RWPE2 (cell line): Measurements from ENCODE around the gene TRAF6.

Experiments
- ATAC-seq: fragments of 200-7000 bp; cut with Tn5 transposase; 3 replicates; pipeline ENCODE4 v1.9.1; 2021; ENCODE audit warnings: low read depth
- DNase-seq: peaks from one replicate; pipeline ENCODE4 v3.0.0-alpha.2; 2020; ENCODE audit warnings: low spot score
- H3K27ac ChIP-seq: fragments of 450-650 bp; 2 replicates; pipeline ENCODE4 v1.5.1; 2017; ENCODE audit warnings: mild to moderate bottlenecking; ENCODE audit not compliant: poor library complexity, severe bottlenecking
- H3K27me3 ChIP-seq: fragments of 250-450 bp; sonication (Bioruptor Pico); 2 replicates; pipeline ENCODE4 v1.5.1; 2021; ENCODE audit warnings: mild to moderate bottlenecking, moderate library complexity; ENCODE audit not compliant: insufficient read depth, poor library complexity, severe bottlenecking
- H3K36me3 ChIP-seq: fragments of 250-450 bp; sonication (Bioruptor Pico); 2 replicates; pipeline ENCODE4 v1.5.1; 2020; ENCODE audit warnings: low read depth, mild to moderate bottlenecking, moderate library complexity
- H3K4me1 ChIP-seq: fragments of 250-450 bp; sonication (Bioruptor Pico); 2 replicates; pipeline ENCODE4 v1.5.1; 2021; ENCODE audit warnings: mild to moderate bottlenecking, moderate library complexity; ENCODE audit not compliant: insufficient read depth, poor library complexity, severe bottlenecking
- H3K4me3 ChIP-seq: fragments of 250-450 bp; sonication (Bioruptor Pico); 2 replicates; pipeline ENCODE4 v1.5.1; 2021; ENCODE audit warnings: mild to moderate bottlenecking, moderate library complexity; ENCODE audit not compliant: severe bottlenecking
- H3K9me3 ChIP-seq: fragments of 250-450 bp; sonication (Bioruptor Pico); 2 replicates; pipeline ENCODE4 v1.5.1; 2021; ENCODE audit warnings: mild to moderate bottlenecking, moderate library complexity; ENCODE audit not compliant: severe bottlenecking
- CTCF ChIP-seq: fragments of 450-650 bp; IDR thresholded peaks from one replicate; pipeline ENCODE4 v1.5.1; 2017; ENCODE audit warnings: mild to moderate bottlenecking, moderate library complexity; ENCODE audit not compliant: poor library complexity, severe bottlenecking

TRAF6 gene

GRCh38 chr11:36475192-36475591, 34.9 kb downstream of the TRAF6 start:
- Histone ChIP-seq H3K36me3 (no peaks in the 10 kb centered on the region), H3K27me3 (no peaks in the 10 kb centered on the region), H3K4me1 (no peaks in the 10 kb centered on the region), H3K9me3 (no peaks in the 10 kb centered on the region), H3K4me3 (no peak overlapping the region), H3K27ac (no peak overlapping the region)
- no peak for TF ChIP-seq CTCF
- no peak for DNase-seq
- no peak for ATAC-seq

- no peak for DNase-seq
- H3K4me3 ChIP-seq: no peak overlapping the region
- TF ChIP-seq CTCF: no peak
- H3K27me3 ChIP-seq: no peaks in the 10 kb centered on the region
- no peaks in the 10 kb centered on the region for H3K9me3 ChIP-seq
- ATAC-seq: 0 out of 3 replicates have a peak, but pooled peaks have one; percentile 26
- no peaks in the 10 kb centered on the region for H3K4me1 ChIP-seq
- H3K27ac ChIP-seq: no peak overlapping the region
- H3K36me3 ChIP-seq: no peaks in the 10 kb centered on the region
These were observed 38.5 kb downstream of the TRAF6 start for GRCh38 chr11:36471577-36471976.

- Histone ChIP-seq H3K4me1 (no peaks in the 10 kb centered on the region), H3K27ac (no peak overlapping the region), H3K9me3 (no peaks in the 10 kb centered on the region), H3K36me3 (no peaks in the 10 kb centered on the region), H3K27me3 (no peaks in the 10 kb centered on the region), H3K4me3 (no peak overlapping the region)
- no peak for TF ChIP-seq CTCF
- DNase-seq: no peak
- ATAC-seq: no peak; the same call in 2 of the 3 replicates
These were observed 39.9 kb downstream of the TRAF6 start for GRCh38 chr11:36469881-36470802.

- H3K4me1 ChIP-seq: no peaks in the 10 kb centered on the region
- no peak for ATAC-seq
- TF ChIP-seq CTCF: peak; percentile 17
These were observed 41.0 kb downstream of the TRAF6 start for GRCh38 chr11:36469063-36469462.

GRCh38 chr11:36467916-36468315, 42.2 kb downstream of the TRAF6 start:
- no peak for DNase-seq
- no peaks in the 10 kb centered on the region for H3K36me3 ChIP-seq

More at GRCh38 chr11:36469063-36469462, 41.0 kb downstream of the TRAF6 start:
- H3K27ac ChIP-seq: no peak overlapping the region
- DNase-seq: no peak
- no peaks in the 10 kb centered on the region for H3K27me3 ChIP-seq
- H3K9me3 ChIP-seq: no peaks in the 10 kb centered on the region
- H3K36me3 ChIP-seq: no peaks in the 10 kb centered on the region
- H3K4me3 ChIP-seq: no peak overlapping the region

More at GRCh38 chr11:36467916-36468315, 42.2 kb downstream of the TRAF6 start:
- H3K27ac ChIP-seq: no peak overlapping the region
- no peaks in the 10 kb centered on the region for H3K4me1 ChIP-seq
- H3K9me3 ChIP-seq: no peaks in the 10 kb centered on the region
- ATAC-seq: no peak; the same call in 2 of the 3 replicates
- H3K27me3 ChIP-seq: no peaks in the 10 kb centered on the region
- no peak for TF ChIP-seq CTCF
- H3K4me3 ChIP-seq: no peak overlapping the region
